HG03520 (cell line): ENCODE results near the gene DTNA.
"Not testable (repeated sequence)": the region's sequence is repeated elsewhere in the genome, so short reads cannot be mapped to it uniquely, and the experiment has no call there.

Experiments
- ATAC-seq: cut with Tn5 transposase; IDR thresholded peaks from one replicate; pipeline ENCODE4 v1.9.1; 2021; ENCODE audit warnings: mild to moderate bottlenecking, moderate library complexity; ENCODE audit not compliant: unreplicated experiment

Gene DTNA

GRCh38 chr18:34720220-34720619, 10.1 kb downstream of the DTNA start:
- no peak for ATAC-seq

GRCh38 chr18:34723143-34723542, 13.0 kb downstream of the DTNA start:
- ATAC-seq = no peak

GRCh38 chr18:34725737-34726136, 15.6 kb downstream of the DTNA start:
- ATAC-seq = not testable (repeated sequence)

- ATAC-seq = no peak
Observed at GRCh38 chr18:34726286-34727004, 16.3 kb downstream of the DTNA start.

- ATAC-seq = peak; percentile 81
Observed at GRCh38 chr18:34729264-34729663, 19.2 kb downstream of the DTNA start.

GRCh38 chr18:34729740-34730355, 19.8 kb downstream of the DTNA start:
- no peak for ATAC-seq

DNA sequence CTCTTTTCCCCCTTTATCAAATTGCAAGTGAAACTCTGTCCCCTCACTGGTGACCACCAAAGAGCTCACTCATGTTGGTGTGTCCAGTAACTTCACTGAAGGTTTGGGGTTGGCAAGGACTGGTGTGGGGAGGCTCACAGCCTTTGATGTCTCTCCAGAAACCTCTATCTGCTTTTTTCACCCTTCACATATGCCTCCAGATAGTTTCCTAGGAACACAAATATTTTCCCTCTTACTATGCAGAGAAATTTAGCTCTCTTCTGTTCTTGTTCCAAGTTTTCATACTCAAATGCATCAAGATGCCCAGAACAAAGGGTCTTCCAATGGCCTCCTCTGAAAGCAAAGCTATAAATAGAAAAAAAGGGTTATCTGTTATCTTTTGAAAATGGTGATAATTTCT, 20.7 kb downstream of the DTNA start:
- ATAC-seq = no peak

GRCh38 chr18:34734056-34734455, 24.0 kb downstream of the DTNA start:
- ATAC-seq = no peak

- ATAC-seq = not testable (repeated sequence)
Observed at GRCh38 chr18:34734526-34734925, 24.4 kb downstream of the DTNA start.

- ATAC-seq = no peak
Observed at GRCh38 chr18:34738175-34738894, 28.2 kb downstream of the DTNA start.

- no peak for ATAC-seq
Observed at GRCh38 chr18:34740101-34740500, 30.0 kb downstream of the DTNA start.

DNA sequence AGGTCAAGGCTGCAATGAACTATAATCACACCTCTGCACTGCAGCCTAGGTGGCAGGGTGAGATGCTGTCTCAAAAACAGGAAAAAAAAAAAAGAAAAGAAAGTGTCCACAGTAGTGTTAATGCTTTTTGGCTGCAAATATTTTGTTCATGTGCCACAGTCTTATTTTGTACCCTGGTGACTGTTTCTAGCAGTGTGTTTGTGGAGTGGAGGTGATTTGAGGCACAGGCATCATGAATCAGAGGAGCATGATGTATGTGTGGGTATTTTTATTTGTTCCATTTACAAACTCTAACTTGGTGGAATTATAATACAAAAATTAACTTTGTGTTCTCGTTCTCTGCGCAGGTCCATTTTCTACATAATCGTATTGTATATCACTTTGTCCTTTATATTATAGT, 30.6 kb downstream of the DTNA start:
- ATAC-seq = no peak

- ATAC-seq = no peak
Observed at GRCh38 chr18:34741401-34741800, 31.3 kb downstream of the DTNA start.

DNA sequence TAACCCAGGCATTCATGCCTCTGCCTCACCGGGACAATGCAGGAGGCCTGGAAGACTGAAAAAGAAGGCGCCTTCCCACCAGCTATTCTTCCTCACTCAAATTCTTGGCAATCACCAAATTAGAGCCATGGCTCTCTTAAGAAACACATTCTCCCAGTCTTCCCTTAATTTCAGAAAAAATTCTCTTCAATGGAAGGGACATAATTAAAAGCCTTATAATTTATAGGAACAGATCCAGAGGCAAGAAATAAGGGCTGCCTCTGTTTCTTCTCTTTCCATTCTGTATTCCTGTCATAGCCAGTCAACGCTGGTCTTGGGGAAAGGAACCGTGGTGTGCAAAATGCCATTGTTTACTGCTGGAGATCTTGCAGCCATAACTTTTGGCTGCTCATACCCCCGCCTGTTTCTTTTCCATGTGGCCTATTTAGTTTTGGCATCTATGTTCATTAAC, 32.8 kb downstream of the DTNA start:
- ATAC-seq = no peak

- no peak for ATAC-seq
Observed at GRCh38 chr18:34744569-34744968, 34.5 kb downstream of the DTNA start.

GRCh38 chr18:34746614-34747013, 36.5 kb downstream of the DTNA start:
- ATAC-seq = no peak

- no peak for ATAC-seq
Observed at GRCh38 chr18:34749721-34750120, 39.6 kb downstream of the DTNA start.

- no peak for ATAC-seq
Observed at GRCh38 chr18:34752056-34752455, 42.0 kb downstream of the DTNA start.

DNA sequence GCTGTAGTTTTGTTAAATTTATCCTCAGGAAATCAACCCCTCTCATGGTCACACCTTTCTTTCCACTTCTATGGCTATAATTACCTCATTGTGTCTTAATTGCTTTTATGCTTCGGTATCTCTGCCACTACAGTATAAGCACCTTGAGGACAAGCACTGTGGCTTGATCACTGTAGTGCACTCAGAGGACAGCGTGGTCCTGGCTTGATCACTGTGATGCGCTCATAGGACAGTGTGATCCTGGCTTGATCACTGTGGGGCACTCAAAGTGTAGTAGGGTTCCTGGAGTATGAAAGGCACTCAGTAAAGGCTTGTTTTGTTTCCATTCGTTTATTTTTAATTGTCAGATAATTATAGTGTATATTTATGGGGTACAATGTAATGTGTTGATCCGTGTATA, 44.2 kb downstream of the DTNA start:
- no peak for ATAC-seq

- ATAC-seq = no peak
Observed at GRCh38 chr18:34757666-34758065, 47.6 kb downstream of the DTNA start.

- ATAC-seq = no peak
Observed at GRCh38 chr18:34758378-34758948, 48.4 kb downstream of the DTNA start.

DNA sequence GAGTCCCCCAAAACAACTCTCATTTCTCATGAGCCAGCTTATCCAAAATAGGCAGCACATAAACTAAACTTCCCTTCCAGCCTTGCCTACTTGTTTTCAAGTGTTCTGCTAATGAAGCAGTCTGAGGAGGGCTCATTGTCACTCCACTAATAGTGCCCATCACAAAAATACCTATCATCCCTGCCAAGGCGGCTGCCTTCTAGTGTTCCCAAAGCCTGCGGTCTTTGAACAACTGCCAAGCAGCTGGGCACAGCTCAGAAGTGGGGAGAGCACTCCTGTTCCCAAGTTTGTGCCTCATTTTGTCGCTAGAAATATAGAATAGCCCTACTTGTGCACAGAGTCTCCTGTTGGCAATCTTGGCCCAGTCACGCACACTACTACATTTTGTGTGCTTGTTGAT, 50.3 kb downstream of the DTNA start:
- no peak for ATAC-seq
